ENCODE measurements around the gene LRFN3.
"Not testable (repeated sequence)": the region's sequence is repeated elsewhere in the genome, so short reads cannot be mapped to it uniquely, and the experiment has no call there.

Gene LRFN3

GRCh38 chr19:35945121-35945790 is 9.1 kb downstream of the LRFN3 start:
- no peak for TF ChIP-seq CTCF (IDR thresholded peaks at IDR 0.05; ENCODE audit: low read length, missing control alignments)
- no peak overlapping the region for H3K4me3 ChIP-seq (replicated peaks; ENCODE audit: low read depth, low read length)
- no peak for DNase-seq (ENCODE audit: low read depth)

DNA sequence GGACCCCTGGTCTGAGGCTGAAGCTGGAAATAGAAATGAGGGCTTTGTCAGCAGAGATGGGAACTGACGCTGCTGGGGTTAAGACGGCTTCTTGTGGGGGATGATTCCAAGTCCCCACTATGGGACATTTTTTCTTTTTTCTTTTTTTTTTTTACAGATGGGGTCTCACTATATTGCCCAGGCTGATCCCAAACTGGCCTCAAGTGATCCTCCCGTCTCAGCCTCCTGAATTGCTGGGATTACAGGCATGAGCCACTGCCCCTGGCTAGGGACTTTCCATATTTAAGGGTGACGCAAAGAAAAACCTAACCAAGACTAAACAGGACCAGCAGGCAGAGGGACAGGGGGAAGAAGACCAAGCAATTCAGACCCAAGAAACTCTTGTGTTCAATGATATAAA is 10.0 kb downstream of the LRFN3 start:
- TF ChIP-seq CTCF (IDR thresholded peaks at IDR 0.05; ENCODE audit: low read length, missing control alignments), result no peak

DNA sequence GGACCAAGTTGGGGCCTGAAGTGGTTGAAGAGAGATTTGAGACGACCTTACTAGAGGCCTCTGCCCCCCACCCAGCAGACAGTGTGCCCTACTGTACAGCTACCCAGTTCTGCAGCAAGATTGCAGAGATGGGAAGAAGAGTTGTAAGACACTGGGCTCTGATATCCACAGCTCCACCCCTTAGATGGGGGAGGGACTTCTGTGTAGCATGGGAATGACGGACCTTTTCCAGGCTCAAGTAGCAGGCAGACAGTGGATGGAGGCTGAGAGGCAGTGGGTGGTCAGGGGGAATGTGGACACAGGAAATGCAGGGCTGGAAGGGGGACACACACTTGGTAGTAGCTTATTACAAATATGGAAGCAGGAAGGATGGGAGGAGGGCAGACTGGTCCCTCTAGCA is 13.0 kb downstream of the LRFN3 start:
- DNase-seq (ENCODE audit: low read depth), result no peak
- H3K4me3 ChIP-seq (replicated peaks; ENCODE audit: low read depth, low read length), result no peak overlapping the region
- no peak for TF ChIP-seq CTCF (IDR thresholded peaks at IDR 0.05; ENCODE audit: low read length, missing control alignments)

More for the DNA sequence above, 10.0 kb downstream of the LRFN3 start:
- no peak overlapping the region for H3K4me3 ChIP-seq (replicated peaks; ENCODE audit: low read depth, low read length)
- no peak for DNase-seq (ENCODE audit: low read depth)

DNA sequence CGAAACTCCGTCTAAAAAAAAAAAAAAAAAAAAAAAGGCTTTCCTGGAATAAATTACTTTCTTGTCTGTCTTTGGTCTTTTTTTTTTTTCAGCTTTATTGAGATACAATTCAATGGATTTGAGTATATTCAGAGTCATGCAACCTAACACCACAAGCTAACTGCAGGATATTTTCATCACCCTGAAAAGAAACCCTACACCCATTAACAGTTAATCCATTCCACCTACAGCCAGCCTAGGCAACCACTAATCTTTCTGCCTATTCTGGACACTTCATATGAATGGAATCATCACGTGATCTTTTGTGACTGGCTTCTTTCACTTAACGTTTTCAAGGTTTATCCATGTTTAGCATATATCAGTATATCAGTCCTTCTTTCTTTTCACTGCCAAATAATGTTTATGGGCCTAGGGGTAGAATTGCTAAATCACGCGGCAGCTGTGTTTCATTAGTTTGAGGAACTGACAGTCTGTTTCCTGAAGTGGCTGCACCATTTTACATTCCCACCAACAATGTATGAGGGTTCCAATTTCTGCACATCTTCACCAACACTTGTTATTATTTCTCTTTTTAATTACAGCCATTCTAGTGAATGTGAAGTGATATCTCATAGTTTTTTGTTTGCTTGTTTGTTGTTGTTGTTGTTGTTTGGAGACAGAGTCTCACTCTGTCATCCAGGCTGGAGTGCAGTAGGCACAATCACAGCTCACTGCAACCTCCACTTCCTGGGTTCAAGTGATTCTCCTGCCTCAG is 19.9 kb downstream of the LRFN3 start:
- no peak for DNase-seq (ENCODE audit: low read depth)
- no peak for TF ChIP-seq CTCF (IDR thresholded peaks at IDR 0.05; ENCODE audit: low read length, missing control alignments)
- H3K4me3 ChIP-seq (replicated peaks; ENCODE audit: low read depth, low read length), result no peak overlapping the region

GRCh38 chr19:35957411-35957810 is 21.2 kb downstream of the LRFN3 start:
- not testable (repeated sequence) for H3K4me3 ChIP-seq (replicated peaks; ENCODE audit: low read depth, low read length); DNase-seq (ENCODE audit: low read depth)

DNA sequence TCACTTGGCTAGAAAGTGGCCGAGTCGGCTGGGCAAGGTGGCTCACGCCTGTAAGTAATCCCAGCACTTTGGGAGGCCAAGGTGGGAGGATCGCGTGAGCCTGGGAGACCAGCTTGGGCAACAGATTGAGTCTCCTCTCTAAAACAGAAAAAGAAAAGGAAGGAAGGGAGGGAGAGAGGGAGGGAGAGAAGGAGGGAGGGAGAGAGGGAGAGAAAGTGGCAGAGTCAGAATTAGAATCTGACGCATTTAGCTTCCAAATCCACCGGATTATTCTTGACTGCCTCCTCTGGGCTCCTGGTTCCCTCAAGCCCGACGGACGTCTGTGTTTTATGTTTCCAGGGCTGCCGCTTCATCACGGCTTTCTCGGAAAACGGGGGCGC is 22.5 kb downstream of the LRFN3 start:
- no peak overlapping the region for H3K4me3 ChIP-seq (replicated peaks; ENCODE audit: low read depth, low read length)
- no peak for TF ChIP-seq CTCF (IDR thresholded peaks at IDR 0.05; ENCODE audit: low read length, missing control alignments)
- no peak for DNase-seq (ENCODE audit: low read depth)

DNA sequence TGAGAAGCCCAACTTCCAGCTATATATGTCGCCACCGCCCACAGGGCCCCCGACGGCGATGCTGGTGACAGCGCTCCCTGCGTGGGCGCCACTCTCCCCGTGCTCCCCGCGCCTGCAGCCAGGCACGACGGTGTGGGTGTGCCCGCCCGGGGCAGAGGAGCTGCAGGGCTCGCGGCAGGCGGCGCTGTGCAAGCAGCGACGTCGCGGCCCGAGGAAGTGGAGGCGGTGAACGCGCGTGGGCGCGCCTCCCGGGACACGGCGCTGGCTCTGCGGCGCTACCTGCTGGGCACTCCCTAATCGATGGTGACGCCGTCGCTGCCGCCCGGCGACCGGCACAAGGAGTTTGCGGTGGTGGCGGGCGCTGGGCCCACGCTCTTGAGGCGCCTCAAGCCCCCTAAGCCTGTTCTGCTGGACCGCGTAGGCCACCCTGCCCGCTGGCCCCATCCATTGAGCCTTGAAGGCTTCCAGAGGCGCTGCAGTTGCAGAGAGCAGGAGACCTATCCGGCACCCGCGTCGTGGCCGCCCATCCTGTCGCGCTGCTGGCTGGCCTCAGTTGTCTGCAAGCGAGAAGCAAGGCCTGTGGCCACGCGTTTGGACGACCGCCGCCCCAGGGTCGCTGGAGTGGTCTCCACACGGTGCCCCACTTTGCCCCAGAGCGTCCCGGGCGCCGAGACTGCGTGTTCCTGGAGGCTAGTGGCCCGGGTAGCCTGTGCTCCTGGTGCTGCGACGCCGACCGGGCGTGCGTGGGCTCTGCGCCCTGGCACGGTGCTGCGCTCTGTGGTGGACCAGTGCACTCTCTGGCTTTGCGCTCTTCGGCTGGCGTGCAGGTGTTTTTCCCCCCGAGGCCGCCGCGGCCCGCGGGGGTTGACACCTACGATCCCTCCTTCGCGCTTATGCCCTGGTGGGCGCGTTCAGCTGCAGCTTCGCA is 23.1 kb downstream of the LRFN3 start:
- TF ChIP-seq CTCF (IDR thresholded peaks at IDR 0.05; ENCODE audit: low read length, missing control alignments), result no peak
- DNase-seq (ENCODE audit: low read depth), result no peak
- no peak overlapping the region for H3K4me3 ChIP-seq (replicated peaks; ENCODE audit: low read depth, low read length)
